Spleen (tissue), 11 donors: ENCODE data around the gene ITPK1. TPM values are rescaled to one million over a fixed set of nuclear protein-coding genes. Genes with fewer than 3 reads are reported as not detected.
A peak's percentile ranks its signal among the peaks of the same experiment; 100 is the strongest.

Experiments
- DNase-seq: peaks from one replicate; pipeline ENCODE4 v3.0.0-alpha.2; 2020
- H3K27ac ChIP-seq, 8 donors: fragments of 200-600 bp; sonication (generic) in 7 of 8; 1 replicate in 4 of 8; 2 replicates in 4 of 8; pipeline versions ENCODE4 v1.5.0 to v1.8.0; 2016 to 2021; ENCODE audit warnings: inconsistent platforms in 4 of 8, mild to moderate bottlenecking in 4 of 8, moderate library complexity in 1 of 8
- H3K27me3 ChIP-seq, 7 donors: fragments of 200-600 bp; sonication (generic) in 6 of 7; replicated peaks in 1 of 7; 1 replicate in 4 of 7; 2 replicates in 3 of 7; pipeline versions ENCODE4 v1.5.0 to v1.8.0; 2016 to 2021; ENCODE audit warnings: inconsistent platforms in 3 of 7, mild to moderate bottlenecking in 1 of 7
- H3K36me3 ChIP-seq, 6 donors: fragments of 200-600 bp; sonication (generic) in 5 of 6; 1 replicate in 4 of 6; 2 replicates in 2 of 6; pipeline versions ENCODE4 v1.5.0 to v1.8.0; 2016 to 2021; ENCODE audit warnings: inconsistent platforms in 2 of 6
- H3K4me1 ChIP-seq, 6 donors: fragments of 200-600 bp; sonication (generic) in 5 of 6; 1 replicate in 3 of 6; 2 replicates in 3 of 6; pipeline versions ENCODE4 v1.5.0 to v1.8.0; 2016 to 2021; ENCODE audit warnings: inconsistent platforms in 3 of 6
- H3K4me3 ChIP-seq, 8 donors: fragments of 200-600 bp; sonication (generic) in 7 of 8; 1 replicate in 4 of 8; 2 replicates in 4 of 8; pipeline versions ENCODE4 v1.5.0 to v1.8.0; 2016 to 2021; ENCODE audit warnings: inconsistent platforms in 4 of 8, mild to moderate bottlenecking in 4 of 8, moderate library complexity in 2 of 8
- H3K9me3 ChIP-seq, 8 donors: fragments of 200-600 bp; sonication (generic) in 7 of 8; 1 replicate in 4 of 8; 2 replicates in 4 of 8; pipeline versions ENCODE4 v1.5.0 to v1.8.0; 2016 to 2021; ENCODE audit warnings: inconsistent platforms in 4 of 8
- POLR2A ChIP-seq, 3 donors: fragments of 450-650 bp; IDR thresholded peaks; one replicate each; pipeline ENCODE4 v1.5.1; 2017; ENCODE audit warnings: antibody characterized with exemption in 3 of 3, mild to moderate bottlenecking in 1 of 3
- POLR2AphosphoS5 ChIP-seq, 3 donors: sonication (generic); formaldehyde crosslinking; IDR thresholded peaks; one replicate each; pipeline ENCODE4 v1.5.1; 2017; ENCODE audit warnings: antibody characterized with exemption in 3 of 3
- WGBS, 5 donors: extraction: QIAGEN DNeasy Blood & Tissue Kit in 3 of 5; methylation state at CpG; one replicate each; pipeline versions ENCODE4 v1.1.5 to v1.1.7; 2013 to 2018; 5-methylcytosine and 5-hydroxymethylcytosine counted together
- intact Hi-C: fragments of 100-400 bp; cut with DNase I; formaldehyde crosslinking; loops from one replicate; pipeline ENCODE4 v1.15.0; 2023; ENCODE audit warnings: low total_unique reads
- polyA plus RNA-seq, 3 donors: library from polyadenylated mRNA; stranded (reverse); fragments of 200-250 nt; gene quantifications; one replicate each; pipeline ENCODE4 v1.2.1, GENCODE V29; 2013
- total RNA-seq, 7 donors: library from RNA; depleted of rRNA in 3 of 7; stranded (reverse); fragments of >200 nt in 3 of 7; fragmentation: NEBNext Ultra II Directional in 4 of 7; extraction: Animal tissue kit (Norgen Biotek cat#: 25700) in 4 of 7; gene quantifications; one replicate each; pipeline versions ENCODE4 v1.1.0 to v1.2.1, GENCODE V29; 2016 to 2021
- TF ChIP-seq, protein P1 (sequence below), 11 experiments: fragments of 200-600 bp in 7 of 11; fragments of 450-650 bp in 4 of 11; sonication (generic) in 4 of 11; IDR thresholded peaks in 8 of 11; conservative IDR thresholded peaks in 3 of 11; 1 replicate in 7 of 11; 2 replicates in 4 of 11; pipeline versions ENCODE4 v1.4.0 to v1.8.0; 2016 to 2021; ENCODE audit warnings: antibody characterized with exemption in 11 of 11, inconsistent platforms in 4 of 11, mild to moderate bottlenecking in 1 of 11
- donor health status: healthy with polysubstance abuse.
- donor health status: DM: no; HTN: no; CAD: no; lungs with moderate emphysema.
- donor health status: DM: no; HTN: no; CAD: no.
- donor health status: Bipolar disorder and iron deficiency.
- donor health status: healthy.
- donor health status: DM: no; HTN: no; CAD: no.
- donor health status: DM: yes; HTN: yes; CAD: no.

ITPK1 gene
- total and polyA plus RNA-seq, 10 donors: 22.9 to 123 (median 68.0) TPM

DNA sequence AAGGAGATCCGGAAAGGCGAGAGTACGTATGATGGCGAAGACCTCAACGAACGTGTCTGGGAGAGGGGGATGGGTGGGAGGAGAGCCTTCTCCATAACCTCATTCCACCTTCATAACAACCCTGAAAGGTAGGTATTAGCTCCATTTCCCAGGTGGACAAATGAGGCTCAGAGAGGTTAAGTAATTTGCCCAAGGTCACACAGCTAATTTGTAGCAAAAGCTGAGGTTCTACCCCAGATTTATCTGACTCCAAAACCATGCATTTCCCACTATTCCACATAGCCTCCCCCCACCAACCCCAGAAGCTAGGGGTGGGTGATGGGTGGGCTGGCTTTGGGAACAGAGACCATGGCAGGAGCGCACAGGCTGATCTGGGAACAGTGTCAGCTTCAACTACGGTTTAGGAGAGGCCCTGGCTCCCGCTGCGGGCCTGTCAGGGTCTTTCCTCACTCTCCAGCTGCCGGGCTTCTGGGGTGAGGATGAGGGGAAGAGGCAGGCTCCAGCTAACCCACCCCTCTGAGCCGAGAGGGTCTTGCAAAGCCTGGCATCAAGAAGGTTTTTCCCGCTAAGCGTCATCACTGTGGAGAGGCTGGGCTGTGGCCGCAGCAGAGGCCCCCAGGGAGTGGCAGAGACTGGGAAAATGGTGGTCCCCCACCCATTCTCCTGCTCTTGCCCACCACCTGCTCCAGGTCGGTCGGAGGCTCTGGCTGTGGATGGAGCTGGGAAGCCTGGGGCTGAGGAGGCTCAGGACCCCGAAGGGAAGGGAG, 183.9 kb downstream of the ITPK1 start:
- no peak for TF ChIP-seq POLR2A (IDR thresholded peaks at IDR 0.05)
- TF ChIP-seq POLR2AphosphoS5 (IDR thresholded peaks at IDR 0.05): peak in 1 of 3 donors; percentile 11
- TF ChIP-seq, protein P1, sequence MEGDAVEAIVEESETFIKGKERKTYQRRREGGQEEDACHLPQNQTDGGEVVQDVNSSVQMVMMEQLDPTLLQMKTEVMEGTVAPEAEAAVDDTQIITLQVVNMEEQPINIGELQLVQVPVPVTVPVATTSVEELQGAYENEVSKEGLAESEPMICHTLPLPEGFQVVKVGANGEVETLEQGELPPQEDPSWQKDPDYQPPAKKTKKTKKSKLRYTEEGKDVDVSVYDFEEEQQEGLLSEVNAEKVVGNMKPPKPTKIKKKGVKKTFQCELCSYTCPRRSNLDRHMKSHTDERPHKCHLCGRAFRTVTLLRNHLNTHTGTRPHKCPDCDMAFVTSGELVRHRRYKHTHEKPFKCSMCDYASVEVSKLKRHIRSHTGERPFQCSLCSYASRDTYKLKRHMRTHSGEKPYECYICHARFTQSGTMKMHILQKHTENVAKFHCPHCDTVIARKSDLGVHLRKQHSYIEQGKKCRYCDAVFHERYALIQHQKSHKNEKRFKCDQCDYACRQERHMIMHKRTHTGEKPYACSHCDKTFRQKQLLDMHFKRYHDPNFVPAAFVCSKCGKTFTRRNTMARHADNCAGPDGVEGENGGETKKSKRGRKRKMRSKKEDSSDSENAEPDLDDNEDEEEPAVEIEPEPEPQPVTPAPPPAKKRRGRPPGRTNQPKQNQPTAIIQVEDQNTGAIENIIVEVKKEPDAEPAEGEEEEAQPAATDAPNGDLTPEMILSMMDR (IDR thresholded peaks at IDR 0.05 in 8 of 11, conservative IDR thresholded peaks at IDR 0.05 in 3 of 11): no peak
- 85 to 94% (median 90%) methylated on average over 14 to 18 of the region's 18 CpGs for WGBS, 5 donors
- intact Hi-C loops: no loop called here
- Histone ChIP-seq H3K36me3 (peaks cover 0 to 32% (median 10%) of the 10 kb centered on the region in 6 donors), H3K9me3 (no peaks in the 10 kb centered on the region), H3K27ac (no peak overlapping the region), H3K27me3 (no peaks in the 10 kb centered on the region), H3K4me3 (no peak overlapping the region), H3K4me1 (peaks cover 0 to 9% (median 0%) of the 10 kb centered on the region in 6 donors)
- DNase-seq: no peak

DNA sequence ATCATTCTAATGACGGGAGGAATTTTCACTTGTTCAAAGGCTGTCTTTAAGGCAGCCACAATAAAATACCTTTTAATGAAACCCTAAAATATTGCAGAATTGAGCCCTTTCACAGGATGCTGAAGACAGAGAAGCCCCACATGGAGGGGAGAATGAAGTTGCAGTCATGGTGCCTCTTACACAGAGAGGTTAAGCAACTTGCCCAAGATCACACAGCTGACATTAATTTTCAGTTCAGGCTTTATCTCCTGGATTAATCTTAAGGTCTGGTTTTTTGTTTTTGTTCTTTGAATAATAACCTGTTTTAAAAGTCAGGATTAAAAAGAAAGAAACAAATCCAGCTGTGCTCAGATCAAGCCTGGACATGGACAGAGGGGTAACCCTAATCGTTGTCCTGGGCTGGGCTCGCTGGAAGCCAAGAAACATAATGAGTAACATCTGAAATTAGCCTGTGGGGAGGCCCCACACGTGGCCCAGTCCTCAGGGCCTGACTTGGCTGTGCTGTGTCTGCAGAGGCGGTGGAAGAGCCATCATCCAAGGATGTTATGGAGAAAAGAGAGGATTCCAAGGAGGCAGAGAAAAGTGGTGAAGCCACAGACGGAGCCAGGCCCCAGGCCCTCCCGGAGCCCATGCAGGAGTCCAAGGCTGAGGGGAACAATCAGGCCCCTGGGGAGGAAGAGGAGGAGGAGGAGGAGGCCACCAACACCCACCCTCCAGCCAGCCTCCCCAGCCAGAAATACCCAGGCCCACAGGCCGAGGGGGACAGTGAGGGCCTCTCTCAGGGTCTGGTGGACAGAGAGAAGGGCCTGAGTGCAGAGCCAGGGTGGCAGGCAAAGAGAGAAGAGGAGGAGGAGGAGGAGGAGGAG, 184.8 kb downstream of the ITPK1 start:
- no peak for DNase-seq
- Histone ChIP-seq H3K36me3 (peaks cover 0 to 23% (median 2%) of the 10 kb centered on the region in 6 donors), H3K4me1 (peaks cover 0 to 9% (median 0%) of the 10 kb centered on the region in 6 donors), H3K27ac (no peak overlapping the region), H3K27me3 (peaks cover 0 to under 1% (median 0%) of the 10 kb centered on the region in 7 donors), H3K4me3 (no peak overlapping the region), H3K9me3 (no peaks in the 10 kb centered on the region)
- intact Hi-C loops: no loop called here
- TF ChIP-seq POLR2A (IDR thresholded peaks at IDR 0.05) (no peak), POLR2AphosphoS5 (IDR thresholded peaks at IDR 0.05) (no peak)
- TF ChIP-seq, protein P1 (IDR thresholded peaks at IDR 0.05 in 8 of 11, conservative IDR thresholded peaks at IDR 0.05 in 3 of 11): no peak
- 71 to 83% (median 79%) methylated on average over 8 of the region's 8 CpGs for WGBS, 5 donors

DNA sequence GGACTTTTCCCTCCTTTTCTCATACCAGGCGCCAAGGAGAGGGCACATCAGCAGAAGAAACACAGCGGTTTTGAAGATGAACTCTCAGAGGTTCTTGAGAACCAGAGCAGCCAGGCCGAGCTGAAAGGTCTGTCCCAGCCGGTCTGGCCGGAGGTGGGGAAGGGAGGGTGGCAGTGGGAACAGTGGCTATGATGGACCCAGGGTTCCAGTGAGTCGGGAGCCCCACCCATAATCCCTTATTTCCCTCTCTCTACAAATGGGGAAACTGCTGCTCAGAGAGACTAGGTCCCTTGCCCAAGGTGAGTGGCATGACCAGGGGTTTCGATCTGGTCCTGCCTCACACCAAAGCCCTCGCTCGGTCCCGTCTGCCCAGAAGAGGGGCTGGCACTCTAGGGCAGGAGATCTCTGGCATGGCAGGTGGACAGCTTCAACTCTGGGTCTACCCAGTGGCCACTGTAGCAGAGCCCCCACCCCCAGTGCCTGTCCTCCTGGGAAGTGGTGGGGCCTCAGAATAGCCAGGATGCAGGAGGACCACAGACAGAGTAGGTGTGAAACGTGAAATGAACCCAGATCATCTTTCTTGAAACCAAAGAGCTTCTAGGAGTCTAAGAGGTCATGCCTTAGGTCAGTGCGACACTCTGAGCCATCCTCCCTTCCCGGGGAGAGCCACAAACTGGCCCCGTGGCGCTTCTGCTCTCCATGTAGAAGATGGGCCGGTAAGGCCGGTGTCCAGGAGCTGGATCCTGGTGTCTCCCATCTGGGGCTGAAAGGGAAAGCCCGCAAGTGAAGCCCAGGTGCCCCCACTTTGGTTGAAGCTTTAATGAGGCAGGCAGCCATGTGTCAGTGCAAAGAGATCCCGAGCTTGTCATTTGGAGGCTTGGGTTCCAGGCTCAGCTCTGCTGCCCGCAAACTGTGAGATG, 185.8 kb downstream of the ITPK1 start:
- H3K27ac ChIP-seq: no peak overlapping the region
- intact Hi-C loops: no loop called here
- no peaks in the 10 kb centered on the region for H3K9me3 ChIP-seq
- peaks cover 0 to 9% (median 0%) of the 10 kb centered on the region in 6 donors for H3K4me1 ChIP-seq
- WGBS, 5 donors: 81 to 94% (median 91%) methylated on average over 15 to 20 of the region's 20 CpGs
- no peak for DNase-seq
- no peak overlapping the region for H3K4me3 ChIP-seq
- peaks cover 0 to 11% (median 0%) of the 10 kb centered on the region in 7 donors for H3K27me3 ChIP-seq
- TF ChIP-seq POLR2A (IDR thresholded peaks at IDR 0.05) (no peak), POLR2AphosphoS5 (IDR thresholded peaks at IDR 0.05) (no peak)
- peaks cover 0 to 14% (median 0%) of the 10 kb centered on the region in 6 donors for H3K36me3 ChIP-seq
